Tongue (tissue), 3 donors: Measurements from ENCODE around the gene POLD2. TPM values are rescaled to one million over a fixed set of nuclear protein-coding genes. Genes with fewer than 3 reads are reported as not detected.
A peak's percentile ranks its signal among the peaks of the same experiment; 100 is the strongest.

Source experiments
- DNase-seq: peaks from one replicate; pipeline ENCODE4 v3.0.0-alpha.2; 2015
- small RNA-seq: library from RNA; depleted of rRNA; stranded (forward); fragments of <200 nt; gene quantifications from one replicate; pipeline ENCODE3, GENCODE V24; 2014; ENCODE audit warnings: low replicate concordance
- total RNA-seq: library from RNA; depleted of rRNA; stranded (reverse); fragments of >200 nt; gene quantifications from one replicate; pipeline ENCODE4 v1.2.3, GENCODE V29; 2014

Gene POLD2
- total RNA-seq, 1 donor from 2014 or later, result 62.7 TPM

- DNase-seq, result peak; percentile 84
These were observed 57.8 kb downstream of the POLD2 start, which contains the start of gene PGAM2 for GRCh38 chr7:44065431-44066110. Gene PGAM2, minus strand, starts transcription at chr7:44065567. Its CDS starts 38 bp downstream, at chr7:44065529.

GRCh38 chr7:44064791-44065430 is 58.4 kb downstream of the POLD2 start:
- DNase-seq, result no peak

Small RNAs within 50 kb of the gene (small RNA-seq; reads per million reads assigned to genes)
- not detected for gene RNA5SP230

Other genes starting within 250 kb of the POLD2 start
- gene URGCP, start 217.0 kb downstream of the POLD2 start, total RNA-seq, result 32.5 TPM
- 30.4 TPM for gene UBE2D4, start 197.1 kb downstream of the POLD2 start, total RNA-seq
- gene SPDYE1, start 125.7 kb downstream of the POLD2 start, total RNA-seq, result not detected
- gene DBNL, start 78.8 kb downstream of the POLD2 start, total RNA-seq, result 75.1 TPM
- gene PGAM2, start 58.0 kb downstream of the POLD2 start, total RNA-seq, result 433 TPM
- gene POLM, start 41.0 kb downstream of the POLD2 start, total RNA-seq, result 37.6 TPM
- gene AEBP1, start 19.2 kb downstream of the POLD2 start, total RNA-seq, result 51.1 TPM
- gene MYL7, start 17.8 kb upstream of the POLD2 start, total RNA-seq, result not detected
- gene GCK, start 65.9 kb upstream of the POLD2 start, total RNA-seq, result 2.9 TPM
- gene YKT6, start 77.4 kb upstream of the POLD2 start, total RNA-seq, result 59.3 TPM
- 26.7 TPM for gene CAMK2B, start 202.0 kb upstream of the POLD2 start, total RNA-seq